Measurements from ENCODE around the gene DYNC2LI1.

Gene DYNC2LI1

DNA sequence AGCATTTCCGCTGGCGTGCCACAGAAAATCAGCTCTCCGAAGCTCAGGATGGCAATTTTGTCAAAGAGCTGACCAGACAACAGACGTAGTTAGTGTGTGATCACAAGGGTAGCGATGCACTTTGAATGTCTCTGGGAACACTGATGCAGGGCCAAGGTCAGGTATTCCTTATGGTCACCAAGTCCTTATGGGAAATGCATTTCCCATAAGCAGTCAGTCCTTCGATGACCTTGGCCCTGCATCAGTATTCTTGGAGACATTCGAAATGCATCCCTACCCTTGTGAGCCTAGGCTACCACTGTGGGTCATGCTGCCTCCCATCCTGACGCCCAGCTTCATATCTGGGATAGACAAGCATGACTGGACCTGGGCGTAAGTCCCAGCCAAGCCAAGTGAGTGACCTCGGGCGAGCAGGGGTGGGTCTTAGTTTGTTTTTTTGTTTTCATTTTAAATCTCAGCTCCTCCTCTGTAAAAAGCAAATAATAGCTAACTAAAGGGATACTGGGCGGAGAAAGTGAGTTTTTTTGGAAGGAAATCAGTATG lies 51.2 kb downstream of the DYNC2LI1 start:
- Histone ChIP-seq H3K36me3 (ENCODE audit: insufficient read depth, low read length) (no peaks in the 10 kb centered on the region), H3K4me1 (ENCODE audit: insufficient read depth, low read length, severe bottlenecking) (no peaks in the 10 kb centered on the region), H3K9me3 (ENCODE audit: low read length) (no peaks in the 10 kb centered on the region), H2AFZ (ENCODE audit: low read length) (no peak overlapping the region), H3K4me3 (ENCODE audit: low read depth, low read length, poor library complexity, severe bottlenecking) (no peak overlapping the region), H3K9ac (ENCODE audit: low read length) (no peak overlapping the region), H3K27ac (ENCODE audit: low read depth, low read length, poor library complexity, severe bottlenecking) (no peak overlapping the region), H3F3A (ENCODE audit: insufficient read depth, low read length) (no peaks in the 10 kb centered on the region), H3K79me2 (ENCODE audit: insufficient read depth, low read length) (no peaks in the 10 kb centered on the region), H4K20me1 (ENCODE audit: insufficient read depth, low read length) (no peaks in the 10 kb centered on the region), H3K9me2 (ENCODE audit: low read depth, low read length) (no peaks in the 10 kb centered on the region), H3K27me3 (ENCODE audit: insufficient read depth, low read length) (no peaks in the 10 kb centered on the region), H3K4me2 (ENCODE audit: low read length) (no peak overlapping the region)
- TF ChIP-seq CTCF (IDR thresholded peaks at IDR 0.05; ENCODE audit: low read length) = no peak
- TF ChIP-seq EZH2 (IDR thresholded peaks at IDR 0.05; ENCODE audit: borderline replicate concordance, low read length) = no peak

DNA sequence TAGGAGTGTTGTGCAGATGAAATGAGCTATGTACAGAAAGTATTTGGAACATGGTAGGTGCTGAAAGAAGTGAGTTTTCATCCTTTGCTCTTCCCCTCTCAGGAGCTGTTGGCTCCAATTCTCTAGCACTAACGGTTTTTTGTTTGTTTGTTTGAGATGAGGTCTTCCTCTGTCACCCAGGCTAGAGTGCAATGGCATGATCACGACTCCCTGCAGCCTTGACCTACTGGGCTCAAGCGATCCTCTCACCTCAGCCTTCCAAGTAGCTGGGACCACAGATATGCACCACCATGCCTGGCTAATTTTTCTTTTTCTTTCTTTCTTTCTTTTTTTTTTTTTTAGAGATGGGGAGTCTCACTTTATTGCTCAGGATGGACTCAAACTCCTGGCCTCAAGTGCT lies 52.0 kb downstream of the DYNC2LI1 start:
- no peaks in the 10 kb centered on the region for H3K9me2 ChIP-seq (ENCODE audit: low read depth, low read length)
- no peak overlapping the region for H3K27ac ChIP-seq (ENCODE audit: low read depth, low read length, poor library complexity, severe bottlenecking)
- no peaks in the 10 kb centered on the region for H3K4me1 ChIP-seq (ENCODE audit: insufficient read depth, low read length, severe bottlenecking)
- H3K27me3 ChIP-seq (ENCODE audit: insufficient read depth, low read length) = no peaks in the 10 kb centered on the region
- no peak overlapping the region for H2AFZ ChIP-seq (ENCODE audit: low read length)
- H3K79me2 ChIP-seq (ENCODE audit: insufficient read depth, low read length) = no peaks in the 10 kb centered on the region
- no peaks in the 10 kb centered on the region for H4K20me1 ChIP-seq (ENCODE audit: insufficient read depth, low read length)
- H3K36me3 ChIP-seq (ENCODE audit: insufficient read depth, low read length) = no peaks in the 10 kb centered on the region
- H3K4me2 ChIP-seq (ENCODE audit: low read length) = no peak overlapping the region
- no peaks in the 10 kb centered on the region for H3K9me3 ChIP-seq (ENCODE audit: low read length)
- TF ChIP-seq EZH2 (IDR thresholded peaks at IDR 0.05; ENCODE audit: borderline replicate concordance, low read length) = no peak
- no peak for TF ChIP-seq CTCF (IDR thresholded peaks at IDR 0.05; ENCODE audit: low read length)
- H3F3A ChIP-seq (ENCODE audit: insufficient read depth, low read length) = no peaks in the 10 kb centered on the region
- H3K9ac ChIP-seq (ENCODE audit: low read length) = no peak overlapping the region
- H3K4me3 ChIP-seq (ENCODE audit: low read depth, low read length, poor library complexity, severe bottlenecking) = no peak overlapping the region

GRCh38 chr2:43826305-43827250 lies 52.7 kb downstream of the DYNC2LI1 start:
- TF ChIP-seq EZH2 (IDR thresholded peaks at IDR 0.05; ENCODE audit: borderline replicate concordance, low read length) (no peak), CTCF (IDR thresholded peaks at IDR 0.05; ENCODE audit: low read length) (no peak)
- H2AFZ ChIP-seq (ENCODE audit: low read length) = no peak overlapping the region

More at GRCh38 chr2:43826305-43827250, 52.7 kb downstream of the DYNC2LI1 start:
- Histone ChIP-seq H3K4me1 (ENCODE audit: insufficient read depth, low read length, severe bottlenecking) (no peaks in the 10 kb centered on the region), H3K4me3 (ENCODE audit: low read depth, low read length, poor library complexity, severe bottlenecking) (no peak overlapping the region), H3K27ac (ENCODE audit: low read depth, low read length, poor library complexity, severe bottlenecking) (no peak overlapping the region), H3K9me2 (ENCODE audit: low read depth, low read length) (no peaks in the 10 kb centered on the region), H3K9me3 (ENCODE audit: low read length) (no peaks in the 10 kb centered on the region), H3K27me3 (ENCODE audit: insufficient read depth, low read length) (no peaks in the 10 kb centered on the region), H3K4me2 (ENCODE audit: low read length) (no peak overlapping the region), H4K20me1 (ENCODE audit: insufficient read depth, low read length) (no peaks in the 10 kb centered on the region), H3K79me2 (ENCODE audit: insufficient read depth, low read length) (no peaks in the 10 kb centered on the region), H3F3A (ENCODE audit: insufficient read depth, low read length) (no peaks in the 10 kb centered on the region), H3K36me3 (ENCODE audit: insufficient read depth, low read length) (no peaks in the 10 kb centered on the region), H3K9ac (ENCODE audit: low read length) (no peak overlapping the region)

Data from OCI-LY1 (cell line).